NB4 (cell line): ENCODE data around the gene KIRREL3.

ENCODE experiments used
- POLR2A ChIP-seq: IDR thresholded peaks from 2 replicates; pipeline ENCODE4 v1.6.1; 2011; ENCODE audit warnings: mild to moderate bottlenecking; ENCODE audit not compliant: insufficient read length; ENCODE audit errors: extremely low read depth
- TF ChIP-seq, protein P1 (sequence below): IDR thresholded peaks from one replicate; pipeline ENCODE4 v1.5.1; 2012; ENCODE audit warnings: low read depth, low read length
- TF ChIP-seq, protein P2 (sequence below): IDR thresholded peaks from 2 replicates; pipeline ENCODE4 v1.6.1; 2011; ENCODE audit warnings: low read depth, low read length

DNA sequence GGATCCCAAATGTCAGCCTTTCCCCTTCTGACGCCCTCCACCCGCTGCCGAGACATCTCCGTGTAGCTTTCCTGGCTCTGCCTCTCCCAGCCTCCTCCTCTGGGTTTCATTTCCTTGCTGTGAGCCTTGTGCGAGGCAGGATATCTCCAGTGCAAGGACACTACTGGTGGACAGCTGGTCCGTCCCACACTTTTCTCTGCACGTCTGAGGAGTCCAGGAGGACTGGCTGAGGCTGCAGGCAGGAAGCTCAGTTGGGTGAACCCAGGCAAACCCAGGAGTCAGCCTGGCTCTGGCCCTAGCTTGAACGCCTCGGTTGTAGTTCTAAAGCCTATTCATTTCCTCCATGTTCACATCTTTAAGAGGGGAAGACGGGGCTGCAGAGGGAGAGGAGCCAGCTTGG is 499.6 kb downstream of the KIRREL3 start:
- TF ChIP-seq, protein P1, sequence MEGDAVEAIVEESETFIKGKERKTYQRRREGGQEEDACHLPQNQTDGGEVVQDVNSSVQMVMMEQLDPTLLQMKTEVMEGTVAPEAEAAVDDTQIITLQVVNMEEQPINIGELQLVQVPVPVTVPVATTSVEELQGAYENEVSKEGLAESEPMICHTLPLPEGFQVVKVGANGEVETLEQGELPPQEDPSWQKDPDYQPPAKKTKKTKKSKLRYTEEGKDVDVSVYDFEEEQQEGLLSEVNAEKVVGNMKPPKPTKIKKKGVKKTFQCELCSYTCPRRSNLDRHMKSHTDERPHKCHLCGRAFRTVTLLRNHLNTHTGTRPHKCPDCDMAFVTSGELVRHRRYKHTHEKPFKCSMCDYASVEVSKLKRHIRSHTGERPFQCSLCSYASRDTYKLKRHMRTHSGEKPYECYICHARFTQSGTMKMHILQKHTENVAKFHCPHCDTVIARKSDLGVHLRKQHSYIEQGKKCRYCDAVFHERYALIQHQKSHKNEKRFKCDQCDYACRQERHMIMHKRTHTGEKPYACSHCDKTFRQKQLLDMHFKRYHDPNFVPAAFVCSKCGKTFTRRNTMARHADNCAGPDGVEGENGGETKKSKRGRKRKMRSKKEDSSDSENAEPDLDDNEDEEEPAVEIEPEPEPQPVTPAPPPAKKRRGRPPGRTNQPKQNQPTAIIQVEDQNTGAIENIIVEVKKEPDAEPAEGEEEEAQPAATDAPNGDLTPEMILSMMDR: no peak
- TF ChIP-seq, protein P2, sequence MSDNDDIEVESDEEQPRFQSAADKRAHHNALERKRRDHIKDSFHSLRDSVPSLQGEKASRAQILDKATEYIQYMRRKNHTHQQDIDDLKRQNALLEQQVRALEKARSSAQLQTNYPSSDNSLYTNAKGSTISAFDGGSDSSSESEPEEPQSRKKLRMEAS: no peak
- no peak for TF ChIP-seq POLR2A
